NT2/D1 (cell line): Measurements from ENCODE around the gene THBD.

ENCODE experiments used
- DNase-seq: peaks from one replicate; pipeline ENCODE4 v3.0.0-alpha.2; 2011; ENCODE audit warnings: low read depth, low spot score
- H3K27me3 ChIP-seq: 2 replicates; pipeline ENCODE4 v1.6.0; 2011; ENCODE audit warnings: mild to moderate bottlenecking; ENCODE audit not compliant: insufficient read length, insufficient read depth
- H3K36me3 ChIP-seq: 2 replicates; pipeline ENCODE4 v1.6.1; 2011; ENCODE audit warnings: mild to moderate bottlenecking, low read length, mixed read lengths; ENCODE audit not compliant: insufficient read depth, insufficient read length
- H3K4me1 ChIP-seq: 2 replicates; pipeline ENCODE4 v1.5.1; 2011; ENCODE audit not compliant: insufficient read depth, insufficient read length
- H3K4me3 ChIP-seq: 2 replicates; pipeline ENCODE4 v1.5.1; 2011; ENCODE audit warnings: low read depth; ENCODE audit not compliant: insufficient read length
- H3K9ac ChIP-seq: 2 replicates; pipeline ENCODE4 v1.6.0; 2011; ENCODE audit warnings: low read depth; ENCODE audit not compliant: insufficient read length
- H3K9me3 ChIP-seq: 2 replicates; pipeline ENCODE4 v1.5.1; 2011; ENCODE audit warnings: mild to moderate bottlenecking, low read length; ENCODE audit not compliant: insufficient read depth
- SUZ12 ChIP-seq: IDR thresholded peaks from 2 replicates; pipeline ENCODE4 v1.6.1; 2011; ENCODE audit not compliant: insufficient read length, insufficient read depth; ENCODE audit errors: extremely low read depth
- YY1 ChIP-seq: IDR thresholded peaks from 2 replicates; pipeline ENCODE4 v1.6.1; 2011; ENCODE audit not compliant: insufficient read length, insufficient read depth
- ZNF274 ChIP-seq: IDR thresholded peaks from 2 replicates; pipeline ENCODE4 v1.6.1; 2011; ENCODE audit warnings: mild to moderate bottlenecking, low read depth, low read length

Gene THBD

GRCh38 chr20:23094213-23094896 is 44.9 kb upstream of the THBD start:
- DNase-seq = no peak
- H3K27me3 ChIP-seq = no peaks in the 10 kb centered on the region
- TF ChIP-seq ZNF274 = no peak
- no peak for TF ChIP-seq SUZ12
- TF ChIP-seq YY1 = no peak
- H3K9me3 ChIP-seq = no peaks in the 10 kb centered on the region
- H3K4me1 ChIP-seq = peaks cover 4% of the 10 kb centered on the region
- no peak overlapping the region for H3K9ac ChIP-seq
- no peaks in the 10 kb centered on the region for H3K36me3 ChIP-seq
- H3K4me3 ChIP-seq = no peak overlapping the region

GRCh38 chr20:23093613-23094012 is 44.1 kb upstream of the THBD start:
- no peaks in the 10 kb centered on the region for H3K9me3 ChIP-seq
- peaks cover 4% of the 10 kb centered on the region for H3K4me1 ChIP-seq
- TF ChIP-seq ZNF274 (no peak), SUZ12 (no peak), YY1 (no peak)
- no peaks in the 10 kb centered on the region for H3K27me3 ChIP-seq
- DNase-seq = no peak
- no peak overlapping the region for H3K9ac ChIP-seq
- no peaks in the 10 kb centered on the region for H3K36me3 ChIP-seq
- no peak overlapping the region for H3K4me3 ChIP-seq

GRCh38 chr20:23092861-23093495 is 43.5 kb upstream of the THBD start:
- Histone ChIP-seq H3K9me3 (no peaks in the 10 kb centered on the region), H3K4me3 (no peak overlapping the region), H3K9ac (no peak overlapping the region), H3K27me3 (no peaks in the 10 kb centered on the region), H3K36me3 (no peaks in the 10 kb centered on the region), H3K4me1 (peaks cover 4% of the 10 kb centered on the region)
- DNase-seq = no peak
- TF ChIP-seq YY1 (no peak), SUZ12 (no peak), ZNF274 (no peak)

GRCh38 chr20:23092384-23092756 is 42.9 kb upstream of the THBD start:
- H3K9ac ChIP-seq = no peak overlapping the region
- H3K9me3 ChIP-seq = no peaks in the 10 kb centered on the region
- no peak for TF ChIP-seq YY1
- TF ChIP-seq SUZ12 = no peak
- TF ChIP-seq ZNF274 = no peak
- no peak for DNase-seq
- H3K4me1 ChIP-seq = peaks cover 4% of the 10 kb centered on the region
- H3K4me3 ChIP-seq = no peak overlapping the region
- H3K36me3 ChIP-seq = no peaks in the 10 kb centered on the region
- H3K27me3 ChIP-seq = no peaks in the 10 kb centered on the region

- Histone ChIP-seq H3K36me3 (no peaks in the 10 kb centered on the region), H3K27me3 (no peaks in the 10 kb centered on the region), H3K9ac (no peak overlapping the region), H3K9me3 (no peaks in the 10 kb centered on the region), H3K4me3 (no peak overlapping the region), H3K4me1 (peaks cover 4% of the 10 kb centered on the region)
- TF ChIP-seq SUZ12 = no peak
- TF ChIP-seq ZNF274 = no peak
- no peak for TF ChIP-seq YY1
- no peak for DNase-seq
These were observed 42.4 kb upstream of the THBD start for GRCh38 chr20:23091721-23092383.

GRCh38 chr20:23090878-23091277 is 41.4 kb upstream of the THBD start:
- Histone ChIP-seq H3K4me1 (peaks cover 6% of the 10 kb centered on the region), H3K36me3 (no peaks in the 10 kb centered on the region), H3K9ac (no peak overlapping the region), H3K9me3 (no peaks in the 10 kb centered on the region), H3K27me3 (no peaks in the 10 kb centered on the region), H3K4me3 (no peak overlapping the region)
- DNase-seq = no peak
- TF ChIP-seq YY1 (no peak), SUZ12 (no peak), ZNF274 (no peak)

GRCh38 chr20:23090147-23090546 is 40.7 kb upstream of the THBD start:
- peaks cover 6% of the 10 kb centered on the region for H3K4me1 ChIP-seq
- TF ChIP-seq YY1 (no peak), ZNF274 (no peak), SUZ12 (no peak)
- DNase-seq = no peak
- no peaks in the 10 kb centered on the region for H3K27me3 ChIP-seq
- H3K4me3 ChIP-seq = no peak overlapping the region
- no peaks in the 10 kb centered on the region for H3K9me3 ChIP-seq
- no peaks in the 10 kb centered on the region for H3K36me3 ChIP-seq
- H3K9ac ChIP-seq = no peak overlapping the region
